Type B pancreatic cell (in vitro differentiated cells): ENCODE data around the gene RETREG3. TPM values are rescaled to one million over a fixed set of nuclear protein-coding genes. Genes with fewer than 3 reads are reported as not detected.

Experiments used
- DNase-seq: peaks from one replicate; pipeline ENCODE4 v3.0.0; 2021; ENCODE audit warnings: mixed read lengths; ENCODE audit not compliant: unreplicated experiment; ENCODE audit errors: extremely low spot score
- H3K27ac Mint-ChIP-seq: 2 replicates; pipeline ENCODE4 v1.8.0; 2021; ENCODE audit warnings: mild to moderate bottlenecking, mixed read lengths
- H3K27me3 Mint-ChIP-seq: 2 replicates; pipeline ENCODE4 v1.8.0; 2021; ENCODE audit warnings: mixed read lengths
- H3K36me3 Mint-ChIP-seq: 2 replicates; pipeline ENCODE4 v1.8.0; 2021; ENCODE audit warnings: mixed read lengths
- H3K4me1 Mint-ChIP-seq: one replicate; pipeline ENCODE4 v1.8.0; 2021; ENCODE audit warnings: mixed read lengths; ENCODE audit not compliant: unreplicated experiment
- H3K4me3 Mint-ChIP-seq: 2 replicates; pipeline ENCODE4 v1.8.0; 2021; ENCODE audit warnings: mild to moderate bottlenecking, mixed read lengths
- H3K9me3 Mint-ChIP-seq: 2 replicates; pipeline ENCODE4 v1.8.0; 2021; ENCODE audit warnings: mixed read lengths
- total RNA-seq: library from RNA; stranded (reverse); gene quantifications from 2 replicates; pipeline ENCODE4 v1.2.1, GENCODE V29; 2021; ENCODE audit warnings: low replicate concordance
- TF ChIP-seq, protein P1 (sequence below): fragments of 200-600 bp; sonication (generic); conservative IDR thresholded peaks from 2 replicates; pipeline ENCODE4 v1.5.0; 2021; ENCODE audit warnings: antibody characterized with exemption, mild to moderate bottlenecking

Gene RETREG3
- total RNA-seq, 1 donor from 2014 or later: 62.9 TPM

DNA sequence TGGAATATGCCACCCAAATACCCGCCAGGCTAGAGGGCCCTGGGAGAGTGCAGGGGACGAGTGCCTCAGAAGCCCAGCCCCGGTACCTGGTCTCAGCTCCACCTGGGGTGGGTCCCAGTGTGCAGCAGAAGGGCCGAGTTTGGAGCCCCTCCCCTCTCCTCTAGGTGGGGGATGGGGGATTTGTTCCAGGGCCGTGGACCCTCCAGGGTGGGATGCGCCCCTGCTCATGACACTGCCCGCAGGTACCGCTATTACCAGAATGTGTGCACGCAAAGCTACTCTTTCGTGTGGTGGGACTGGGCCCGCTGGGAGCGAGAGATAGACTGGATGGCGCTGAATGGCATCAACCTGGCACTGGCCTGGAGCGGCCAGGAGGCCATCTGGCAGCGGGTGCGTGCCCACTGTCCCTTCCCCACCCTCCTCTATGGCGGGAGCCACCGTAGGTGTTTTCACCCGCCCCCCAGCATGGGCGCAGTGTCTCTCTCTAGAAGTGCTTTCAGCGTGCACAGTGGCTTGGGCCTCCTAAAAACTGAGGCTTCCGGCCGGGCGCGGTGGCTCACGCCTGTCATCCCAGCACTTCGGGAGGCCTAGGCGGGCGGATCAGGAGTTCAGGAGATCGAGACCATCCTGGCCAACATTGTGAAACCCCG, 71.9 kb downstream of the RETREG3 start:
- TF ChIP-seq, protein P1, sequence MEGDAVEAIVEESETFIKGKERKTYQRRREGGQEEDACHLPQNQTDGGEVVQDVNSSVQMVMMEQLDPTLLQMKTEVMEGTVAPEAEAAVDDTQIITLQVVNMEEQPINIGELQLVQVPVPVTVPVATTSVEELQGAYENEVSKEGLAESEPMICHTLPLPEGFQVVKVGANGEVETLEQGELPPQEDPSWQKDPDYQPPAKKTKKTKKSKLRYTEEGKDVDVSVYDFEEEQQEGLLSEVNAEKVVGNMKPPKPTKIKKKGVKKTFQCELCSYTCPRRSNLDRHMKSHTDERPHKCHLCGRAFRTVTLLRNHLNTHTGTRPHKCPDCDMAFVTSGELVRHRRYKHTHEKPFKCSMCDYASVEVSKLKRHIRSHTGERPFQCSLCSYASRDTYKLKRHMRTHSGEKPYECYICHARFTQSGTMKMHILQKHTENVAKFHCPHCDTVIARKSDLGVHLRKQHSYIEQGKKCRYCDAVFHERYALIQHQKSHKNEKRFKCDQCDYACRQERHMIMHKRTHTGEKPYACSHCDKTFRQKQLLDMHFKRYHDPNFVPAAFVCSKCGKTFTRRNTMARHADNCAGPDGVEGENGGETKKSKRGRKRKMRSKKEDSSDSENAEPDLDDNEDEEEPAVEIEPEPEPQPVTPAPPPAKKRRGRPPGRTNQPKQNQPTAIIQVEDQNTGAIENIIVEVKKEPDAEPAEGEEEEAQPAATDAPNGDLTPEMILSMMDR: no peak
- H3K36me3 Mint-ChIP-seq: peaks cover 3% of the 10 kb centered on the region
- H3K27ac Mint-ChIP-seq: peak overlapping the region; percentile 68
- H3K4me1 Mint-ChIP-seq: peaks cover 11% of the 10 kb centered on the region
- no peaks in the 10 kb centered on the region for H3K9me3 Mint-ChIP-seq
- peak overlapping the region; percentile 90 for H3K4me3 Mint-ChIP-seq
- no peaks in the 10 kb centered on the region for H3K27me3 Mint-ChIP-seq
- DNase-seq: no peak

DNA sequence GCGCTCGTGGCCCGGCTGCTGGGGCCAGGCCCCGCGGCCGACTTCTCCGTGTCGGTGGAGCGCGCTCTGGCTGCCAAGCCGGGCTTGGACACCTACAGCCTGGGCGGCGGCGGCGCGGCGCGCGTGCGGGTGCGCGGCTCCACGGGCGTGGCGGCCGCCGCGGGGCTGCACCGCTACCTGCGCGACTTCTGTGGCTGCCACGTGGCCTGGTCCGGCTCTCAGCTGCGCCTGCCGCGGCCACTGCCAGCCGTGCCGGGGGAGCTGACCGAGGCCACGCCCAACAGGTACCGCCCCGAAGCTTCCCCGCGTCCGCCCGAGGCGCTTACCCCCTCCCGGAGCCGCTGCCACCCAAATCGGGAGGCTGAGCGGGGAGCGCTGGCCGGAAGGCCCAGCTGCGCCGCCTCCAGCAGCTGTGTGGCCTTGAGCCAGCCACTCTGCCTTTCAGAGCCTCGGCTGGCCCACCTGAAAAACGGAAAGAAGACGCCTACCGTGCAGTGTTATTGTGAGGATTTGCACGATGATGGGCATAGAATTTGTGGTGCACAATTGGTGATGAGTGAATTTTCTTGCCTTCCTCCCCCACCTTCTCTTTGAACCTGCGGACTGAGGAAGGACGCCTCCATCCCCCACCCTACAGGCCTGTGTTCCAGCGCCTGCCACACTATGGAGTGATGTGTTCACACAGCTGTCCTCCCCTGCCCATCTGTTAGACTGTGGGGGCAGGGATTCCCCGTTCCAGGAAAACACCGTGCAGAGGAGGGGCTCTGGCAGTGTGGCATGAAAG, 72.6 kb downstream of the RETREG3 start:
- no peak for DNase-seq
- Mint-ChIP-seq H3K9me3 (no peaks in the 10 kb centered on the region), H3K4me1 (peaks cover 15% of the 10 kb centered on the region), H3K36me3 (peaks cover 3% of the 10 kb centered on the region), H3K4me3 (peak overlapping the region; percentile 90), H3K27ac (peak overlapping the region; percentile 68), H3K27me3 (no peaks in the 10 kb centered on the region)
- TF ChIP-seq, protein P1: no peak

DNA sequence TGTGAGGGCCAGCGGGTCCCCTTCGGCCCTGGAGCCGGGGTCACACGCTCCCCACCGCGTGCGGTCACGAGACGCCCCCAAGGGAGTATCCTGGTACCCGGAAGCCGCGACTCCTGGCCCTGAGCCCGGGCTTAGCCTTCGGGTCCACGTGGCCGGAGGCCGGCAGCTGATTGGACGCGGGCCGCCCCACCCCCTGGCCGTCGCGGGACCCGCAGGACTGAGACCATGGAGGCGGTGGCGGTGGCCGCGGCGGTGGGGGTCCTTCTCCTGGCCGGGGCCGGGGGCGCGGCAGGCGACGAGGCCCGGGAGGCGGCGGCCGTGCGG, 73.2 kb downstream of the RETREG3 start, which contains the start of gene NAGLU:
NAGLU (plus strand) TSS at position 194 of the 324 bp plus-strand sequence; CDS start at position 226, 32 bp downstream.
- TF ChIP-seq, protein P1: no peak
- H3K27ac Mint-ChIP-seq: peak within 1 kb of the TSS; percentile 83
- H3K36me3 Mint-ChIP-seq: peaks cover 3% of the 10 kb centered on the region
- peaks cover 18% of the 10 kb centered on the region for H3K4me1 Mint-ChIP-seq
- peak; percentile 93 for DNase-seq
- H3K27me3 Mint-ChIP-seq: no peaks in the 10 kb centered on the region
- H3K9me3 Mint-ChIP-seq: no peaks in the 10 kb centered on the region
- peak within 1 kb of the TSS; percentile 90 for H3K4me3 Mint-ChIP-seq

DNA sequence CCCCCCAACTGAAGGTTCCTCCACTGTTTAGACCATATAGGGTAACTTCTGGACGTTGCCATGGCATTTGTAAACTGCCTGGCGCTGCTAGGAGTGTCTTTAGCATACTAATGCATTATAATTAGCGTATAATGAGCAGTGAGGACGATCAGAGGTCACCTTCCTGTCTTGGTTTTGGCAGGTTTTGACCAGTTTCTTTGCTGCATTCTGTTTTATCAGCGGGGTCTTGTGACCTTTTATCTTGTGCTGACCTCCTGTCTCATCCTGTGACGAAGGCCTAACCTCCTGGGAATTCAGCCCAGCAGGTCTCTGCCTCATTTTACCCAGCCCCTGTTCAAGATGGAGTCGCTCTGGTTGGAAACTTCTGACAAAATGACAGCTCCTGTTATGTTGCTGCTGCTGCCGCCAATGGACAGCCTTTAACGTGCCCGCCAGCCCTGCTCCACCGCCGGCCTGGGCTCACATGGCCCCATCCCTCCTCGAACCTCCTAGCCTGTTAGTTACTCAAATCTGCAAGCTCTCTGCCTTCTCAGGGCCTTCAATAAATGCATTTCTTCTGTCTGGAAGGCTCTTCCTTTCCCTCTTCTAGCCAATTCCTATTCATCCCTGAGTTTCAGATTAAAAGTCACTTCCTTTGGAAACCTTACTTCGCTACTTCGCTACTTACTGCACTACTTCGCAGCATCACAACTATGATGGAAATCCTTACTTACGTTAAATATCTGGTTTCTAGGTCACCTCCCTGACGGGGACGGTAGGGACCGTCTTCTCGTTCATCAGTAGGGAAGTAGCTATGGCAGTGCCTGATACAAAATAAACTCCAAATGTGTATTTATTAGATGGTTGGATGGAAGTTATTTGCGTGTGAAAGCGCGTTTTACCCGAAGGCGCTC, 73.8 kb downstream of the RETREG3 start:
- no peaks in the 10 kb centered on the region for H3K9me3 Mint-ChIP-seq
- peaks cover 20% of the 10 kb centered on the region for H3K4me1 Mint-ChIP-seq
- peak overlapping the region; percentile 83 for H3K27ac Mint-ChIP-seq
- TF ChIP-seq, protein P1: no peak
- DNase-seq: no peak
- peak overlapping the region; percentile 86 for H3K4me3 Mint-ChIP-seq
- H3K27me3 Mint-ChIP-seq: no peaks in the 10 kb centered on the region
- H3K36me3 Mint-ChIP-seq: peaks cover 3% of the 10 kb centered on the region
